ENCODE results near the gene PDE10A. TPM values are rescaled to one million over a fixed set of nuclear protein-coding genes. Genes with fewer than 3 reads are reported as not detected.

The PDE10A gene
- total RNA-seq, 1 experiment from 2014 or later: 3.1 TPM

- TF ChIP-seq, protein P1, sequence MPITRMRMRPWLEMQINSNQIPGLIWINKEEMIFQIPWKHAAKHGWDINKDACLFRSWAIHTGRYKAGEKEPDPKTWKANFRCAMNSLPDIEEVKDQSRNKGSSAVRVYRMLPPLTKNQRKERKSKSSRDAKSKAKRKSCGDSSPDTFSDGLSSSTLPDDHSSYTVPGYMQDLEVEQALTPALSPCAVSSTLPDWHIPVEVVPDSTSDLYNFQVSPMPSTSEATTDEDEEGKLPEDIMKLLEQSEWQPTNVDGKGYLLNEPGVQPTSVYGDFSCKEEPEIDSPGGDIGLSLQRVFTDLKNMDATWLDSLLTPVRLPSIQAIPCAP (CRISPR knock-in tag; IDR thresholded peaks at IDR 0.05): no peak
- TF ChIP-seq FOXJ3 (CRISPR knock-in tag; IDR thresholded peaks at IDR 0.05; ENCODE audit: borderline replicate concordance): no peak
- TF ChIP-seq NR1H2 (CRISPR knock-in tag; IDR thresholded peaks at IDR 0.05): no peak
- TF ChIP-seq, protein P2, sequence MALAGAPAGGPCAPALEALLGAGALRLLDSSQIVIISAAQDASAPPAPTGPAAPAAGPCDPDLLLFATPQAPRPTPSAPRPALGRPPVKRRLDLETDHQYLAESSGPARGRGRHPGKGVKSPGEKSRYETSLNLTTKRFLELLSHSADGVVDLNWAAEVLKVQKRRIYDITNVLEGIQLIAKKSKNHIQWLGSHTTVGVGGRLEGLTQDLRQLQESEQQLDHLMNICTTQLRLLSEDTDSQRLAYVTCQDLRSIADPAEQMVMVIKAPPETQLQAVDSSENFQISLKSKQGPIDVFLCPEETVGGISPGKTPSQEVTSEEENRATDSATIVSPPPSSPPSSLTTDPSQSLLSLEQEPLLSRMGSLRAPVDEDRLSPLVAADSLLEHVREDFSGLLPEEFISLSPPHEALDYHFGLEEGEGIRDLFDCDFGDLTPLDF (CRISPR knock-in tag; IDR thresholded peaks at IDR 0.05): no peak
- TF ChIP-seq ELF4 (CRISPR knock-in tag; IDR thresholded peaks at IDR 0.05; ENCODE audit: low read depth): no peak
- no peak for TF ChIP-seq ZNF121 (CRISPR knock-in tag; IDR thresholded peaks at IDR 0.05)
- TF ChIP-seq, protein P3, sequence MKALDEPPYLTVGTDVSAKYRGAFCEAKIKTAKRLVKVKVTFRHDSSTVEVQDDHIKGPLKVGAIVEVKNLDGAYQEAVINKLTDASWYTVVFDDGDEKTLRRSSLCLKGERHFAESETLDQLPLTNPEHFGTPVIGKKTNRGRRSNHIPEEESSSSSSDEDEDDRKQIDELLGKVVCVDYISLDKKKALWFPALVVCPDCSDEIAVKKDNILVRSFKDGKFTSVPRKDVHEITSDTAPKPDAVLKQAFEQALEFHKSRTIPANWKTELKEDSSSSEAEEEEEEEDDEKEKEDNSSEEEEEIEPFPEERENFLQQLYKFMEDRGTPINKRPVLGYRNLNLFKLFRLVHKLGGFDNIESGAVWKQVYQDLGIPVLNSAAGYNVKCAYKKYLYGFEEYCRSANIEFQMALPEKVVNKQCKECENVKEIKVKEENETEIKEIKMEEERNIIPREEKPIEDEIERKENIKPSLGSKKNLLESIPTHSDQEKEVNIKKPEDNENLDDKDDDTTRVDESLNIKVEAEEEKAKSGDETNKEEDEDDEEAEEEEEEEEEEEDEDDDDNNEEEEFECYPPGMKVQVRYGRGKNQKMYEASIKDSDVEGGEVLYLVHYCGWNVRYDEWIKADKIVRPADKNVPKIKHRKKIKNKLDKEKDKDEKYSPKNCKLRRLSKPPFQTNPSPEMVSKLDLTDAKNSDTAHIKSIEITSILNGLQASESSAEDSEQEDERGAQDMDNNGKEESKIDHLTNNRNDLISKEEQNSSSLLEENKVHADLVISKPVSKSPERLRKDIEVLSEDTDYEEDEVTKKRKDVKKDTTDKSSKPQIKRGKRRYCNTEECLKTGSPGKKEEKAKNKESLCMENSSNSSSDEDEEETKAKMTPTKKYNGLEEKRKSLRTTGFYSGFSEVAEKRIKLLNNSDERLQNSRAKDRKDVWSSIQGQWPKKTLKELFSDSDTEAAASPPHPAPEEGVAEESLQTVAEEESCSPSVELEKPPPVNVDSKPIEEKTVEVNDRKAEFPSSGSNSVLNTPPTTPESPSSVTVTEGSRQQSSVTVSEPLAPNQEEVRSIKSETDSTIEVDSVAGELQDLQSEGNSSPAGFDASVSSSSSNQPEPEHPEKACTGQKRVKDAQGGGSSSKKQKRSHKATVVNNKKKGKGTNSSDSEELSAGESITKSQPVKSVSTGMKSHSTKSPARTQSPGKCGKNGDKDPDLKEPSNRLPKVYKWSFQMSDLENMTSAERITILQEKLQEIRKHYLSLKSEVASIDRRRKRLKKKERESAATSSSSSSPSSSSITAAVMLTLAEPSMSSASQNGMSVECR (CRISPR knock-in tag; IDR thresholded peaks at IDR 0.05; ENCODE audit: borderline replicate concordance): no peak
- TF ChIP-seq, protein P4, sequence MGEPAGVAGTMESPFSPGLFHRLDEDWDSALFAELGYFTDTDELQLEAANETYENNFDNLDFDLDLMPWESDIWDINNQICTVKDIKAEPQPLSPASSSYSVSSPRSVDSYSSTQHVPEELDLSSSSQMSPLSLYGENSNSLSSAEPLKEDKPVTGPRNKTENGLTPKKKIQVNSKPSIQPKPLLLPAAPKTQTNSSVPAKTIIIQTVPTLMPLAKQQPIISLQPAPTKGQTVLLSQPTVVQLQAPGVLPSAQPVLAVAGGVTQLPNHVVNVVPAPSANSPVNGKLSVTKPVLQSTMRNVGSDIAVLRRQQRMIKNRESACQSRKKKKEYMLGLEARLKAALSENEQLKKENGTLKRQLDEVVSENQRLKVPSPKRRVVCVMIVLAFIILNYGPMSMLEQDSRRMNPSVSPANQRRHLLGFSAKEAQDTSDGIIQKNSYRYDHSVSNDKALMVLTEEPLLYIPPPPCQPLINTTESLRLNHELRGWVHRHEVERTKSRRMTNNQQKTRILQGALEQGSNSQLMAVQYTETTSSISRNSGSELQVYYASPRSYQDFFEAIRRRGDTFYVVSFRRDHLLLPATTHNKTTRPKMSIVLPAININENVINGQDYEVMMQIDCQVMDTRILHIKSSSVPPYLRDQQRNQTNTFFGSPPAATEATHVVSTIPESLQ (CRISPR knock-in tag; IDR thresholded peaks at IDR 0.05): no peak
- no peak for TF ChIP-seq SMAD3 (CRISPR knock-in tag; IDR thresholded peaks at IDR 0.05; ENCODE audit: borderline replicate concordance)
- TF ChIP-seq CBFB (CRISPR knock-in tag; IDR thresholded peaks at IDR 0.05; ENCODE audit: low read depth): no peak
- TF ChIP-seq ETV6 (CRISPR knock-in tag; IDR thresholded peaks at IDR 0.05): no peak
- TF ChIP-seq, protein P5, sequence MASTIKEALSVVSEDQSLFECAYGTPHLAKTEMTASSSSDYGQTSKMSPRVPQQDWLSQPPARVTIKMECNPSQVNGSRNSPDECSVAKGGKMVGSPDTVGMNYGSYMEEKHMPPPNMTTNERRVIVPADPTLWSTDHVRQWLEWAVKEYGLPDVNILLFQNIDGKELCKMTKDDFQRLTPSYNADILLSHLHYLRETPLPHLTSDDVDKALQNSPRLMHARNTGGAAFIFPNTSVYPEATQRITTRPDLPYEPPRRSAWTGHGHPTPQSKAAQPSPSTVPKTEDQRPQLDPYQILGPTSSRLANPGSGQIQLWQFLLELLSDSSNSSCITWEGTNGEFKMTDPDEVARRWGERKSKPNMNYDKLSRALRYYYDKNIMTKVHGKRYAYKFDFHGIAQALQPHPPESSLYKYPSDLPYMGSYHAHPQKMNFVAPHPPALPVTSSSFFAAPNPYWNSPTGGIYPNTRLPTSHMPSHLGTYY (CRISPR knock-in tag; IDR thresholded peaks at IDR 0.05): no peak
- no peak for TF ChIP-seq RORB (CRISPR knock-in tag; IDR thresholded peaks at IDR 0.05)
- TF ChIP-seq FOXP1 (CRISPR knock-in tag; IDR thresholded peaks at IDR 0.05; ENCODE audit: borderline replicate concordance): no peak
Observed at GRCh38 chr6:165640806-165641205, 22.2 kb downstream of the PDE10A start (continued).

- DNase-seq (ENCODE audit: low spot score) (no peak), ATAC-seq (no peak)
- ChIA-PET CTCF (interaction anchor here (0.6 kb wide), 1 partner anchor 199 kb away, joined by 3 read pairs; no protein-coding TSS in a partner anchor), POLR2A (no interaction called here)
- Mint-ChIP-seq H3K27me3 (ENCODE audit: low read depth) (no peaks in the 10 kb centered on the region; the same call in 1 of the 2 replicates), H3K9me3 (no peaks in the 10 kb centered on the region), H3K27ac (no peak overlapping the region; the same call in 1 of the 2 replicates), H3K4me1 (peaks cover 53% of the 10 kb centered on the region), H3K36me3 (no peaks in the 10 kb centered on the region), H3K4me3 (no peak overlapping the region)
- TF ChIP-seq GRHL2 (CRISPR knock-in tag; IDR thresholded peaks at IDR 0.05; ENCODE audit: insufficient replicate concordance, severe bottlenecking): no peak
- TF ChIP-seq, protein P6, sequence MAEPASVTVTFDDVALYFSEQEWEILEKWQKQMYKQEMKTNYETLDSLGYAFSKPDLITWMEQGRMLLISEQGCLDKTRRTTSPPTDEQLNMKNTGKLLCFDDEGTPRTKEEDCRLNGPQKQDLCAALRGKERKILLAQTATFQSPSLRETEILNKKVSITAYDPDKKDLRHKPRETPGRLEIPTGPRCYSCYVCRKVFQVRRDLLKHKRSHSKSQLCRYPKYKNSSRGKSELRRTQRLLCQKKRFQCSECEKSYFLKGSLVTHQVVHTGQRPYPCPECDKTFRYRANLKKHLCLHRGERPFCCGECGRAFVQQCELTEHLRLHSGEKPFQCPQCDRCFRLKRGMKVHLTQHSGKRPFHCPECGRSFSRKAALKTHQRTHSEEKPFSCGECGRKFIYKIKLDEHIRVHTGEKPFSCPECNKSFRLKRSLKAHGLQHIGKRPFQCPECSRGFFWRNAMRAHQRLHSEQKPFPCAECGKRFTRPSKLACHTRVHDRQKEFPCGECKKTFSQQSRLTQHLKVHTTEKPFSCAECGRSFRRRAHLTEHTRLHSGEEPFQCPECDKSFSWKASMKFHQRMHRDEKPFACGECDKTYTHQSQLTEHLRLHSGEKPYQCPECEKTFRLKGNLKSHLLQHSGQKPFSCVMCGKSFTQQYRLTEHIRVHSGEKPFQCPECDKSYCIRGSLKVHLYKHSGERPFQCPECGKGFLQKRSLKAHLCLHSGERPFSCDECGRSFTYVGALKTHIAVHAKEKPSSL (CRISPR knock-in tag; conservative IDR thresholded peaks at IDR 0.05): no peak
- no peak for TF ChIP-seq ATF3 (CRISPR knock-in tag; conservative IDR thresholded peaks at IDR 0.05)
- TF ChIP-seq, protein P7, sequence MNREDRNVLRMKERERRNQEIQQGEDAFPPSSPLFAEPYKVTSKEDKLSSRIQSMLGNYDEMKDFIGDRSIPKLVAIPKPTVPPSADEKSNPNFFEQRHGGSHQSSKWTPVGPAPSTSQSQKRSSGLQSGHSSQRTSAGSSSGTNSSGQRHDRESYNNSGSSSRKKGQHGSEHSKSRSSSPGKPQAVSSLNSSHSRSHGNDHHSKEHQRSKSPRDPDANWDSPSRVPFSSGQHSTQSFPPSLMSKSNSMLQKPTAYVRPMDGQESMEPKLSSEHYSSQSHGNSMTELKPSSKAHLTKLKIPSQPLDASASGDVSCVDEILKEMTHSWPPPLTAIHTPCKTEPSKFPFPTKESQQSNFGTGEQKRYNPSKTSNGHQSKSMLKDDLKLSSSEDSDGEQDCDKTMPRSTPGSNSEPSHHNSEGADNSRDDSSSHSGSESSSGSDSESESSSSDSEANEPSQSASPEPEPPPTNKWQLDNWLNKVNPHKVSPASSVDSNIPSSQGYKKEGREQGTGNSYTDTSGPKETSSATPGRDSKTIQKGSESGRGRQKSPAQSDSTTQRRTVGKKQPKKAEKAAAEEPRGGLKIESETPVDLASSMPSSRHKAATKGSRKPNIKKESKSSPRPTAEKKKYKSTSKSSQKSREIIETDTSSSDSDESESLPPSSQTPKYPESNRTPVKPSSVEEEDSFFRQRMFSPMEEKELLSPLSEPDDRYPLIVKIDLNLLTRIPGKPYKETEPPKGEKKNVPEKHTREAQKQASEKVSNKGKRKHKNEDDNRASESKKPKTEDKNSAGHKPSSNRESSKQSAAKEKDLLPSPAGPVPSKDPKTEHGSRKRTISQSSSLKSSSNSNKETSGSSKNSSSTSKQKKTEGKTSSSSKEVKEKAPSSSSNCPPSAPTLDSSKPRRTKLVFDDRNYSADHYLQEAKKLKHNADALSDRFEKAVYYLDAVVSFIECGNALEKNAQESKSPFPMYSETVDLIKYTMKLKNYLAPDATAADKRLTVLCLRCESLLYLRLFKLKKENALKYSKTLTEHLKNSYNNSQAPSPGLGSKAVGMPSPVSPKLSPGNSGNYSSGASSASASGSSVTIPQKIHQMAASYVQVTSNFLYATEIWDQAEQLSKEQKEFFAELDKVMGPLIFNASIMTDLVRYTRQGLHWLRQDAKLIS (CRISPR knock-in tag; IDR thresholded peaks at IDR 0.05; ENCODE audit: borderline replicate concordance): no peak
- no peak for TF ChIP-seq TEAD1 (CRISPR knock-in tag; IDR thresholded peaks at IDR 0.05)
Observed at GRCh38 chr6:165638530-165638929, 24.5 kb downstream of the PDE10A start.

All from WTC11 (cell line).